Neural progenitor cell (in vitro differentiated cells): ENCODE results near the gene NPEPL1. TPM values are rescaled to one million over a fixed set of nuclear protein-coding genes. Genes with fewer than 3 reads are reported as not detected.

Source experiments
- DNase-seq: peaks from one replicate; pipeline ENCODE4 v3.0.0-alpha.2; 2016; ENCODE audit warnings: low spot score
- H2AFZ ChIP-seq: fragments of 200-600 bp; sonication (generic); replicated peaks from 2 replicates; pipeline ENCODE4 v1.6.1; 2016; ENCODE audit warnings: antibody characterized with exemption
- H3F3A ChIP-seq: fragments of 200-600 bp; sonication (generic); 2 replicates; pipeline ENCODE4 v1.6.1; 2016; ENCODE audit warnings: antibody characterized with exemption, low read depth
- H3K27ac ChIP-seq: fragments of 200-600 bp; sonication (generic); 2 replicates; pipeline ENCODE4 v1.5.1; 2016; ENCODE audit warnings: mild to moderate bottlenecking
- H3K27me3 ChIP-seq: fragments of 200-600 bp; sonication (generic); 2 replicates; pipeline ENCODE4 v1.6.1; 2016; ENCODE audit warnings: mild to moderate bottlenecking, moderate library complexity
- H3K36me3 ChIP-seq: fragments of 200-600 bp; sonication (generic); 2 replicates; pipeline ENCODE4 v1.5.1; 2016
- H3K4me1 ChIP-seq: fragments of 200-600 bp; sonication (generic); 2 replicates; pipeline ENCODE4 v1.6.1; 2016; ENCODE audit warnings: mixed run types
- H3K4me2 ChIP-seq: fragments of 200-600 bp; sonication (generic); 2 replicates; pipeline ENCODE4 v1.6.1; 2016
- H3K4me3 ChIP-seq: fragments of 200-600 bp; sonication (generic); 2 replicates; pipeline ENCODE4 v1.5.1; 2016
- H3K79me2 ChIP-seq: fragments of 200-600 bp; sonication (generic); 2 replicates; pipeline ENCODE4 v1.6.1; 2016; ENCODE audit warnings: low read depth
- H3K9ac ChIP-seq: fragments of 200-600 bp; sonication (generic); 2 replicates; pipeline ENCODE4 v1.6.1; 2016
- H3K9me3 ChIP-seq: fragments of 200-600 bp; sonication (generic); 2 replicates; pipeline ENCODE4 v1.5.1; 2016; ENCODE audit warnings: low read depth
- H4K20me1 ChIP-seq: fragments of 200-600 bp; sonication (generic); 2 replicates; pipeline ENCODE4 v1.6.1; 2016; ENCODE audit warnings: low read depth
- H3K27ac Mint-ChIP-seq: 3 replicates; pipeline ENCODE4 v1.8.0; 2021; ENCODE audit warnings: mixed read lengths
- H3K27me3 Mint-ChIP-seq: 2 replicates; pipeline ENCODE4 v1.8.0; 2022; ENCODE audit warnings: low read depth, mild to moderate bottlenecking, inconsistent platforms, moderate library complexity, mixed read lengths; ENCODE audit not compliant: insufficient read depth
- H3K36me3 Mint-ChIP-seq: 3 replicates; pipeline ENCODE4 v1.8.0; 2021; ENCODE audit warnings: mixed read lengths
- H3K4me1 Mint-ChIP-seq: 3 replicates; pipeline ENCODE4 v1.8.0; 2021; ENCODE audit warnings: mixed read lengths
- H3K4me3 Mint-ChIP-seq: 3 replicates; pipeline ENCODE4 v1.8.0; 2021; ENCODE audit warnings: mild to moderate bottlenecking, moderate library complexity, mixed read lengths
- H3K9me3 Mint-ChIP-seq: 3 replicates; pipeline ENCODE4 v1.8.0; 2020; ENCODE audit warnings: mixed read lengths
- EZH2 ChIP-seq: fragments of 200-600 bp; sonication (generic); IDR thresholded peaks from 2 replicates; pipeline ENCODE4 v1.6.1; 2017; ENCODE audit warnings: antibody characterized with exemption, mild to moderate bottlenecking, moderate library complexity
- EZH2phosphoT487 ChIP-seq: fragments of 200-600 bp; sonication (generic); IDR thresholded peaks from 2 replicates; pipeline ENCODE4 v1.6.1; 2017; ENCODE audit warnings: antibody characterized with exemption
- total RNA-seq: library from RNA; depleted of rRNA; stranded (reverse); fragments of >200 nt; gene quantifications from 2 replicates; pipeline ENCODE4 v1.2.3, GENCODE V29; 2015; ENCODE audit warnings: low replicate concordance
- TF ChIP-seq, protein P1 (sequence below): fragments of 200-600 bp; sonication (generic); IDR thresholded peaks from 2 replicates; pipeline ENCODE4 v1.5.1; 2017; ENCODE audit warnings: antibody characterized with exemption, mild to moderate bottlenecking

NPEPL1 gene
- total RNA-seq, 1 donor from 2014 or later = 10.9 TPM

DNA sequence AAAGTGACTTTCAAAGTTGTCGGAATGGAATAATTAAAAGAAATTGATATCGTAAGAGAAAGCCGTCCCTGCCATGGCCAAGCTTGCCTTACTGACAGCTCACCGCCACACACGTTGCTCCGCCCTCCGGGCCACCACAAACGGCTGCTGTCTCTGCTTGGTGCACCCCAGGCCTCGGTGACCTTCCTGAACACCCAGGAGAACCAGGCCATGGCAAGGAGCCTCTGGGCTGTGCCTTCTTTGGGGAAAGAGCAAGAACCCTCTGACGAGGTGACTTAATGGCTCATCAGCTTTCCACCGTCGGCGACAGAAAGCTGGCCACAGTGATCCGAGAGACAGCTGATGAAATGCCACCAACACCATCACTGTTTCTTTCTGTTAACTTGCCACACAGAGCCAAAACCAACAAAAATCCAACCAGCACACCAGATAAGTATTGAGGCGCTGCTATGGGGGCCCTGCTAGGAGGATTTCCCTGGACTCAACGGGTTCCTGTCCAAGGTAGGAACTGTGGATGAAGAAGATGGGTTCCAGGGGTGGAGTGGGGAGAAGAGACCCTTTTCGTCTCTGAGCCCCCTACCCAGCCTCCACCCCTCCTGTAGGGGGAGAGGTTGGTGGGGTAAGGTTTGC is 61.4 kb downstream of the NPEPL1 start:
- Histone ChIP-seq H3K79me2 (no peaks in the 10 kb centered on the region), H3K4me1 (peaks cover 11% of the 10 kb centered on the region), H3K27me3 (peaks cover 74% of the 10 kb centered on the region), H3F3A (no peaks in the 10 kb centered on the region), H3K9ac (no peak overlapping the region), H4K20me1 (no peaks in the 10 kb centered on the region), H3K4me3 (no peak overlapping the region), H3K9me3 (no peaks in the 10 kb centered on the region), H3K4me2 (no peak overlapping the region), H3K27ac (no peak overlapping the region), H2AFZ (no peak overlapping the region), H3K36me3 (no peaks in the 10 kb centered on the region)
- no peak for TF ChIP-seq EZH2
- TF ChIP-seq, protein P1, sequence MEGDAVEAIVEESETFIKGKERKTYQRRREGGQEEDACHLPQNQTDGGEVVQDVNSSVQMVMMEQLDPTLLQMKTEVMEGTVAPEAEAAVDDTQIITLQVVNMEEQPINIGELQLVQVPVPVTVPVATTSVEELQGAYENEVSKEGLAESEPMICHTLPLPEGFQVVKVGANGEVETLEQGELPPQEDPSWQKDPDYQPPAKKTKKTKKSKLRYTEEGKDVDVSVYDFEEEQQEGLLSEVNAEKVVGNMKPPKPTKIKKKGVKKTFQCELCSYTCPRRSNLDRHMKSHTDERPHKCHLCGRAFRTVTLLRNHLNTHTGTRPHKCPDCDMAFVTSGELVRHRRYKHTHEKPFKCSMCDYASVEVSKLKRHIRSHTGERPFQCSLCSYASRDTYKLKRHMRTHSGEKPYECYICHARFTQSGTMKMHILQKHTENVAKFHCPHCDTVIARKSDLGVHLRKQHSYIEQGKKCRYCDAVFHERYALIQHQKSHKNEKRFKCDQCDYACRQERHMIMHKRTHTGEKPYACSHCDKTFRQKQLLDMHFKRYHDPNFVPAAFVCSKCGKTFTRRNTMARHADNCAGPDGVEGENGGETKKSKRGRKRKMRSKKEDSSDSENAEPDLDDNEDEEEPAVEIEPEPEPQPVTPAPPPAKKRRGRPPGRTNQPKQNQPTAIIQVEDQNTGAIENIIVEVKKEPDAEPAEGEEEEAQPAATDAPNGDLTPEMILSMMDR = no peak
- TF ChIP-seq EZH2phosphoT487 = no peak
- Mint-ChIP-seq H3K27ac (no peak overlapping the region), H3K4me3 (no peak overlapping the region), H3K9me3 (peaks cover 3% of the 10 kb centered on the region), H3K36me3 (no peaks in the 10 kb centered on the region), H3K27me3 (no peaks in the 10 kb centered on the region), H3K4me1 (peaks cover 9% of the 10 kb centered on the region)
- no peak for DNase-seq

DNA sequence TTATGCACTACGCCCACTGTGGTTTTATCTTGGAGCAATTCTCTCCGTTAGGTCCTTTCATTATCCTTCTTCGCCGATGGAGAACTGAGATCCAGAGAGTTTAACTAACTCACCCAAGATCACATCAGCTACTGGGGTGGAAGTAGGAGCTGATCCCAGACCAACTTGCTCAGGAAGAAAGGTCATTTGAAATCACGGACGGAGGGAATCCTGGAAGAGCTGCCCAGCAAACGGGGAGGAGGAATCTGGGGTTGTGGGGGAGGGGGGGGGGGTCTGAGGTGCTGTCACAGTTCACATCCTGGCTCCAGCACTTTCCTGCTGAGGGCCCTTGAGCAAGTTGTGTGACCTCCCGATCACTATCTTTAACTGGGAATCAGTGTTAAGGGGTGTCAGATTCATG is 62.0 kb downstream of the NPEPL1 start:
- Histone ChIP-seq H2AFZ (no peak overlapping the region), H3K27me3 (peaks cover 77% of the 10 kb centered on the region), H3K36me3 (no peaks in the 10 kb centered on the region), H3K79me2 (no peaks in the 10 kb centered on the region), H3K9me3 (no peaks in the 10 kb centered on the region), H3K9ac (no peak overlapping the region), H3K4me1 (peaks cover 11% of the 10 kb centered on the region), H3K27ac (no peak overlapping the region), H3K4me3 (no peak overlapping the region), H3K4me2 (no peak overlapping the region), H4K20me1 (no peaks in the 10 kb centered on the region), H3F3A (no peaks in the 10 kb centered on the region)
- no peak overlapping the region for H3K4me3 Mint-ChIP-seq
- H3K4me1 Mint-ChIP-seq = peaks cover 9% of the 10 kb centered on the region
- H3K9me3 Mint-ChIP-seq = peaks cover 3% of the 10 kb centered on the region
- no peak for DNase-seq
- TF ChIP-seq EZH2phosphoT487 (no peak), EZH2 (no peak)
- TF ChIP-seq, protein P1 = no peak
- no peak overlapping the region for H3K27ac Mint-ChIP-seq
- H3K36me3 Mint-ChIP-seq = no peaks in the 10 kb centered on the region
- H3K27me3 Mint-ChIP-seq = no peaks in the 10 kb centered on the region

DNA sequence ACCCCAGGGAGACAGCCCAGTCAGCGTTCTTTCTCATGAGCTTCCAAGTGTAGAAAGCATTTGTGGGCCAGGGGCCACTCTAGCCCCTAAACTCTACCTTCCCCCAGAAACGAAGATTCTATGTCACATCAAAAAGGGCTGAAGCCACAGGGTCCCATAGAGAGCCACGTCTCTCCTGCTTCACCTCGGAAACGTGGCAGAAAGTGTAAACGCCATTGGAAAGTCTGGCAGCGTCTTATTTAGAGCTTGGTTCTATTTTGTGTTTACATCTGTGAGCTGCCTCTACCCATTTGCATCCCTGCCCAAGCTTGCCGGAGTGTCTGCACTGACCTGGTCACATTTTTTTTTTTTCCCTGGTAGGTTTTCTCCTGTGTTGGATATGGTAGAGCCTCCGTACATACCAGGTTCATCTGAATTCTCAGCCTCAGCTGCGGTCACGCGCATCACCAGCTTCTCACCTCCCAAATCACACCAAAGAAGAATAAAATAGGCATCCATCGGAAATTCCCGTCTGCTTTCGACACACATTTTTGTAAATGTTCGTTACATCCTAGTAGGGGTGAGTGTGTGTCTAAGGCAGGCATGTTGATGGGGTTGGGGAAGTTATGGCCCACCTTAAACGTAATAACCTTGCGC is 62.6 kb downstream of the NPEPL1 start:
- H3K4me3 Mint-ChIP-seq = no peak overlapping the region
- H3K9me3 Mint-ChIP-seq = peaks cover 5% of the 10 kb centered on the region
- no peaks in the 10 kb centered on the region for H4K20me1 ChIP-seq
- H3K9me3 ChIP-seq = no peaks in the 10 kb centered on the region
- H3K36me3 ChIP-seq = no peaks in the 10 kb centered on the region
- no peak overlapping the region for H3K4me3 ChIP-seq
- H3K27ac Mint-ChIP-seq = no peak overlapping the region
- no peak for DNase-seq
- H2AFZ ChIP-seq = no peak overlapping the region
- TF ChIP-seq EZH2 (no peak), EZH2phosphoT487 (no peak)
- TF ChIP-seq, protein P1 = no peak
- no peak overlapping the region for H3K27ac ChIP-seq
- no peaks in the 10 kb centered on the region for H3K36me3 Mint-ChIP-seq
- H3F3A ChIP-seq = no peaks in the 10 kb centered on the region
- peaks cover 11% of the 10 kb centered on the region for H3K4me1 ChIP-seq
- H3K4me1 Mint-ChIP-seq = peaks cover 9% of the 10 kb centered on the region
- no peak overlapping the region for H3K4me2 ChIP-seq
- H3K79me2 ChIP-seq = no peaks in the 10 kb centered on the region
- peaks cover 75% of the 10 kb centered on the region for H3K27me3 ChIP-seq
- H3K27me3 Mint-ChIP-seq = no peaks in the 10 kb centered on the region
- no peak overlapping the region for H3K9ac ChIP-seq
